GM23338 (cell line): ENCODE measurements around the gene ZFX. TPM values are rescaled to one million over a fixed set of nuclear protein-coding genes. Genes with fewer than 3 reads are reported as not detected.

Experiments
- ATAC-seq: fragments of 200-7000 bp; cut with Tn5 transposase; 3 replicates; pipeline ENCODE4 v1.9.1; 2020
- DNase-seq: peaks from one replicate; pipeline ENCODE4 v3.0.0-alpha.2; 2015; ENCODE audit warnings: low spot score
- H2AFZ ChIP-seq: fragments of 200-600 bp; sonication (generic); 2 replicates; pipeline ENCODE4 v1.8.0; 2016; ENCODE audit warnings: antibody characterized with exemption, mild to moderate bottlenecking, moderate library complexity
- H3F3A ChIP-seq: fragments of 200-600 bp; sonication (generic); replicated peaks from 2 replicates; pipeline ENCODE4 v1.8.0; 2017; ENCODE audit warnings: antibody characterized with exemption, mixed run types, low read depth
- H3K27ac ChIP-seq: fragments of 200-600 bp; sonication (generic); 2 replicates; pipeline ENCODE4 v1.6.1; 2016; ENCODE audit warnings: low read depth
- H3K27me3 ChIP-seq: fragments of 200-600 bp; sonication (generic); 2 replicates; pipeline ENCODE4 v1.8.0; 2016; ENCODE audit warnings: mild to moderate bottlenecking, mixed run types, moderate library complexity; ENCODE audit not compliant: insufficient read depth
- H3K36me3 ChIP-seq: fragments of 200-600 bp; sonication (generic); 2 replicates; pipeline ENCODE4 v1.8.0; 2016; ENCODE audit warnings: mild to moderate bottlenecking; ENCODE audit not compliant: insufficient read depth
- H3K4me1 ChIP-seq: fragments of 200-600 bp; sonication (generic); 2 replicates; pipeline ENCODE4 v1.8.0; 2016; ENCODE audit warnings: mild to moderate bottlenecking, moderate library complexity; ENCODE audit not compliant: insufficient read depth
- H3K4me2 ChIP-seq: fragments of 200-600 bp; sonication (generic); 2 replicates; pipeline ENCODE4 v1.7.1; 2017; ENCODE audit warnings: mixed run types
- H3K4me3 ChIP-seq: fragments of 200-600 bp; sonication (generic); 2 replicates; pipeline ENCODE4 v1.6.1; 2016; ENCODE audit warnings: mixed run types
- H3K79me2 ChIP-seq: fragments of 200-600 bp; sonication (generic); replicated peaks from 2 replicates; pipeline ENCODE4 v1.8.0; 2017; ENCODE audit warnings: mild to moderate bottlenecking; ENCODE audit not compliant: insufficient read depth
- H3K9me2 ChIP-seq: fragments of 200-600 bp; sonication (generic); 2 replicates; pipeline ENCODE4 v1.8.0; 2017; ENCODE audit not compliant: insufficient read depth
- H4K20me1 ChIP-seq: fragments of 200-600 bp; sonication (generic); replicated peaks from 2 replicates; pipeline ENCODE4 v1.8.0; 2017; ENCODE audit warnings: mild to moderate bottlenecking; ENCODE audit not compliant: insufficient read depth
- H3K27ac Mint-ChIP-seq: 2 replicates; pipeline ENCODE4 v1.8.0; 2020; ENCODE audit warnings: inconsistent platforms, mild to moderate bottlenecking, moderate library complexity, mixed read lengths
- H3K27me3 Mint-ChIP-seq: 3 replicates; pipeline ENCODE4 v1.8.0; 2022; ENCODE audit warnings: low read depth, mild to moderate bottlenecking, moderate library complexity, mixed read lengths, inconsistent platforms; ENCODE audit not compliant: insufficient read depth, poor library complexity
- H3K36me3 Mint-ChIP-seq: 3 replicates; pipeline ENCODE4 v1.8.0; 2021; ENCODE audit warnings: low read depth, mild to moderate bottlenecking, inconsistent platforms, moderate library complexity, mixed read lengths
- H3K4me1 Mint-ChIP-seq: 3 replicates; pipeline ENCODE4 v1.8.0; 2020; ENCODE audit warnings: mild to moderate bottlenecking, inconsistent platforms, mixed read lengths
- H3K4me3 Mint-ChIP-seq: 3 replicates; pipeline ENCODE4 v1.8.0; 2021; ENCODE audit warnings: moderate library complexity, mild to moderate bottlenecking, inconsistent platforms, mixed read lengths
- H3K9me3 Mint-ChIP-seq: 3 replicates; pipeline ENCODE4 v1.8.0; 2020; ENCODE audit warnings: moderate library complexity, mild to moderate bottlenecking, inconsistent platforms, mixed read lengths
- CREB1 ChIP-seq: fragments of 250-450 bp; sonication (Bioruptor Pico); IDR thresholded peaks from 2 replicates; pipeline ENCODE4 v1.5.0; 2020; ENCODE audit warnings: low read depth, mild to moderate bottlenecking, moderate library complexity
- ETS1 ChIP-seq: IDR thresholded peaks from 2 replicates; pipeline ENCODE4 v1.6.1; 2016; ENCODE audit warnings: antibody characterized with exemption
- NANOG ChIP-seq: IDR thresholded peaks from 2 replicates; pipeline ENCODE4 v1.6.1; 2016; ENCODE audit warnings: antibody characterized with exemption, borderline replicate concordance
- POLR2AphosphoS5 ChIP-seq: IDR thresholded peaks from 2 replicates; pipeline ENCODE4 v1.6.1; 2016; ENCODE audit warnings: antibody characterized with exemption, low read depth
- STAT1 ChIP-seq: IDR thresholded peaks from one replicate; pipeline ENCODE4 v1.6.1; 2016; ENCODE audit warnings: antibody characterized with exemption; ENCODE audit not compliant: unreplicated experiment
- ZNF114 ChIP-seq: fragments of 250-450 bp; sonication (Bioruptor Pico); IDR thresholded peaks from 2 replicates; pipeline ENCODE4 v1.5.0; 2020; ENCODE audit warnings: mild to moderate bottlenecking, moderate library complexity
- ZNF331 ChIP-seq: fragments of 250-450 bp; sonication (Bioruptor Pico); IDR thresholded peaks from 2 replicates; pipeline ENCODE4 v1.5.0; 2020; ENCODE audit warnings: low read depth, mild to moderate bottlenecking, moderate library complexity
- polyA plus RNA-seq: library from polyadenylated mRNA; unstranded; fragments of >200 nt; fragmentation: Nextera tagmentation; extraction: Ambion mirVana; gene quantifications from 2 replicates; pipeline ENCODE4 v1.2.1, GENCODE V29; 2016
- total RNA-seq: library from RNA; depleted of rRNA; stranded (reverse); fragments of >200 nt; shearing (Covaris generic); gene quantifications from 2 replicates; pipeline ENCODE4 v1.2.3, GENCODE V29; 2014
- TF ChIP-seq, protein P1 (sequence below): fragments of 250-450 bp; sonication (Bioruptor Pico); IDR thresholded peaks from 2 replicates; pipeline ENCODE4 v1.5.0; 2020; ENCODE audit warnings: mild to moderate bottlenecking, moderate library complexity
- TF ChIP-seq, protein P2 (sequence below), 2 experiments: fragments of 200-600 bp in 1 of 2; sonication (generic) in 1 of 2; conservative IDR thresholded peaks; 2 replicates each; pipeline versions ENCODE4 v1.5.1 to v1.6.1; 2016 to 2017; ENCODE audit warnings: antibody characterized with exemption in 2 of 2, low read depth in 2 of 2, mild to moderate bottlenecking in 2 of 2, moderate library complexity in 1 of 2
- TF ChIP-seq, protein P3 (sequence below): IDR thresholded peaks from one replicate; pipeline ENCODE4 v1.6.1; 2018; ENCODE audit warnings: antibody characterized with exemption; ENCODE audit not compliant: unreplicated experiment

Gene ZFX
- total and polyA plus RNA-seq, 2 experiments from 2014 or later = 11.0 to 15.4 TPM

DNA sequence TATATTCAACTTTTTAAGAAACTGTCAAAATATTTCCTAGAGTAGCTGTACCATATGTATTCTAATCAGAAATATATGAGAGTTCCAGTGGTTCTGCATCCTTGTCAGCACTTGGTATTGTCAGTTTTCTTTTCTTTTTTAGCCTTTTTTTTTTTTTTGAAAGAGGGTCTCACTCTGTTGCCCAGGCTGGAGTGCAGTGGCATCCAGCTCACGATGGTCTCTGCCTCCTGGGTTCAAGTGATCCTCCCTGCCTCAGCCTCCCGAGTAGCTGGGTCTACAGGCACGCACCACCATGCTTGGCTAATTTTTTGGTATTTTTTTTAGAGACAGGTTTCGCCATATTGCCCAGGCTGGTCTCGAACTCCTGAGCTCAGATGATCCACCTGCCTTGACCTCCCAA lies 79.1 kb downstream of the ZFX start:
- Histone ChIP-seq H3K27ac (no peak overlapping the region), H3K36me3 (no peaks in the 10 kb centered on the region), H3K4me1 (no peaks in the 10 kb centered on the region), H3K4me3 (no peak overlapping the region), H3K9me2 (no peaks in the 10 kb centered on the region), H2AFZ (no peak overlapping the region), H3K79me2 (no peaks in the 10 kb centered on the region), H3K4me2 (no peak overlapping the region), H4K20me1 (no peaks in the 10 kb centered on the region), H3F3A (no peaks in the 10 kb centered on the region), H3K27me3 (no peaks in the 10 kb centered on the region)
- Mint-ChIP-seq H3K9me3 (peaks cover 13% of the 10 kb centered on the region), H3K4me1 (no peaks in the 10 kb centered on the region), H3K4me3 (no peak overlapping the region), H3K27me3 (peaks cover 3% of the 10 kb centered on the region), H3K27ac (no peak overlapping the region), H3K36me3 (peaks cover 4% of the 10 kb centered on the region; the same call in 2 of the 3 replicates)
- no peak for DNase-seq
- ATAC-seq = no peak
- TF ChIP-seq NANOG = no peak
- TF ChIP-seq ZNF114 = no peak

- Mint-ChIP-seq H3K4me3 (no peak overlapping the region), H3K4me1 (no peaks in the 10 kb centered on the region), H3K27me3 (peaks cover 3% of the 10 kb centered on the region), H3K9me3 (peaks cover 13% of the 10 kb centered on the region), H3K27ac (no peak overlapping the region), H3K36me3 (peaks cover 4% of the 10 kb centered on the region; the same call in 2 of the 3 replicates)
- no peaks in the 10 kb centered on the region for H4K20me1 ChIP-seq
- no peak overlapping the region for H3K4me3 ChIP-seq
- H3K79me2 ChIP-seq = no peaks in the 10 kb centered on the region
- H3K27me3 ChIP-seq = no peaks in the 10 kb centered on the region
- no peaks in the 10 kb centered on the region for H3F3A ChIP-seq
- ATAC-seq (no peak), DNase-seq (no peak)
- H3K36me3 ChIP-seq = no peaks in the 10 kb centered on the region
- no peak overlapping the region for H3K4me2 ChIP-seq
- no peak overlapping the region for H2AFZ ChIP-seq
- H3K27ac ChIP-seq = no peak overlapping the region
- H3K9me2 ChIP-seq = no peaks in the 10 kb centered on the region
- H3K4me1 ChIP-seq = no peaks in the 10 kb centered on the region
- TF ChIP-seq ETS1 = no peak
- TF ChIP-seq, protein P1, sequence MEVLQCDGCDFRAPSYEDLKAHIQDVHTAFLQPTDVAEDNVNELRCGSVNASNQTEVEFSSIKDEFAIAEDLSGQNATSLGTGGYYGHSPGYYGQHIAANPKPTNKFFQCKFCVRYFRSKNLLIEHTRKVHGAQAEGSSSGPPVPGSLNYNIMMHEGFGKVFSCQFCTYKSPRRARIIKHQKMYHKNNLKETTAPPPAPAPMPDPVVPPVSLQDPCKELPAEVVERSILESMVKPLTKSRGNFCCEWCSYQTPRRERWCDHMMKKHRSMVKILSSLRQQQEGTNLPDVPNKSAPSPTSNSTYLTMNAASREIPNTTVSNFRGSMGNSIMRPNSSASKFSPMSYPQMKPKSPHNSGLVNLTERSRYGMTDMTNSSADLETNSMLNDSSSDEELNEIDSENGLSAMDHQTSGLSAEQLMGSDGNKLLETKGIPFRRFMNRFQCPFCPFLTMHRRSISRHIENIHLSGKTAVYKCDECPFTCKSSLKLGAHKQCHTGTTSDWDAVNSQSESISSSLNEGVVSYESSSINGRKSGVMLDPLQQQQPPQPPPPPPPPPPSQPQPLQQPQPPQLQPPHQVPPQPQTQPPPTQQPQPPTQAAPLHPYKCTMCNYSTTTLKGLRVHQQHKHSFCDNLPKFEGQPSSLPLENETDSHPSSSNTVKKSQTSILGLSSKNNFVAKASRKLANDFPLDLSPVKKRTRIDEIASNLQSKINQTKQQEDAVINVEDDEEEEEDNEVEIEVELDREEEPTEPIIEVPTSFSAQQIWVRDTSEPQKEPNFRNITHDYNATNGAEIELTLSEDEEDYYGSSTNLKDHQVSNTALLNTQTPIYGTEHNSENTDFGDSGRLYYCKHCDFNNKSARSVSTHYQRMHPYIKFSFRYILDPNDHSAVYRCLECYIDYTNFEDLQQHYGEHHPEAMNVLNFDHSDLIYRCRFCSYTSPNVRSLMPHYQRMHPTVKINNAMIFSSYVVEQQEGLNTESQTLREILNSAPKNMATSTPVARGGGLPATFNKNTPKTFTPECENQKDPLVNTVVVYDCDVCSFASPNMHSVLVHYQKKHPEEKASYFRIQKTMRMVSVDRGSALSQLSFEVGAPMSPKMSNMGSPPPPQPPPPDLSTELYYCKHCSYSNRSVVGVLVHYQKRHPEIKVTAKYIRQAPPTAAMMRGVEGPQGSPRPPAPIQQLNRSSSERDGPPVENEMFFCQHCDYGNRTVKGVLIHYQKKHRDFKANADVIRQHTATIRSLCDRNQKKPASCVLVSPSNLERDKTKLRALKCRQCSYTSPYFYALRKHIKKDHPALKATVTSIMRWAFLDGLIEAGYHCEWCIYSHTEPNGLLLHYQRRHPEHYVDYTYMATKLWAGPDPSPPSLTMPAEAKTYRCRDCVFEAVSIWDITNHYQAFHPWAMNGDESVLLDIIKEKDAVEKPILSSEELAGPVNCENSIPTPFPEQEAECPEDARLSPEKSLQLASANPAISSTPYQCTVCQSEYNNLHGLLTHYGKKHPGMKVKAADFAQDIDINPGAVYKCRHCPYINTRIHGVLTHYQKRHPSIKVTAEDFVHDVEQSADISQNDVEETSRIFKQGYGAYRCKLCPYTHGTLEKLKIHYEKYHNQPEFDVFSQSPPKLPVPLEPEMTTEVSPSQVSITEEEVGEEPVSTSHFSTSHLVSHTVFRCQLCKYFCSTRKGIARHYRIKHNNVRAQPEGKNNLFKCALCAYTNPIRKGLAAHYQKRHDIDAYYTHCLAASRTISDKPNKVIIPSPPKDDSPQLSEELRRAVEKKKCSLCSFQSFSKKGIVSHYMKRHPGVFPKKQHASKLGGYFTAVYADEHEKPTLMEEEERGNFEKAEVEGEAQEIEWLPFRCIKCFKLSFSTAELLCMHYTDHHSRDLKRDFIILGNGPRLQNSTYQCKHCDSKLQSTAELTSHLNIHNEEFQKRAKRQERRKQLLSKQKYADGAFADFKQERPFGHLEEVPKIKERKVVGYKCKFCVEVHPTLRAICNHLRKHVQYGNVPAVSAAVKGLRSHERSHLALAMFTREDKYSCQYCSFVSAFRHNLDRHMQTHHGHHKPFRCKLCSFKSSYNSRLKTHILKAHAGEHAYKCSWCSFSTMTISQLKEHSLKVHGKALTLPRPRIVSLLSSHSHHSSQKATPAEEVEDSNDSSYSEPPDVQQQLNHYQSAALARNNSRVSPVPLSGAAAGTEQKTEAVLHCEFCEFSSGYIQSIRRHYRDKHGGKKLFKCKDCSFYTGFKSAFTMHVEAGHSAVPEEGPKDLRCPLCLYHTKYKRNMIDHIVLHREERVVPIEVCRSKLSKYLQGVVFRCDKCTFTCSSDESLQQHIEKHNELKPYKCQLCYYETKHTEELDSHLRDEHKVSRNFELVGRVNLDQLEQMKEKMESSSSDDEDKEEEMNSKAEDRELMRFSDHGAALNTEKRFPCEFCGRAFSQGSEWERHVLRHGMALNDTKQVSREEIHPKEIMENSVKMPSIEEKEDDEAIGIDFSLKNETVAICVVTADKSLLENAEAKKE (CRISPR knock-in tag) = no peak
- TF ChIP-seq, protein P2, sequence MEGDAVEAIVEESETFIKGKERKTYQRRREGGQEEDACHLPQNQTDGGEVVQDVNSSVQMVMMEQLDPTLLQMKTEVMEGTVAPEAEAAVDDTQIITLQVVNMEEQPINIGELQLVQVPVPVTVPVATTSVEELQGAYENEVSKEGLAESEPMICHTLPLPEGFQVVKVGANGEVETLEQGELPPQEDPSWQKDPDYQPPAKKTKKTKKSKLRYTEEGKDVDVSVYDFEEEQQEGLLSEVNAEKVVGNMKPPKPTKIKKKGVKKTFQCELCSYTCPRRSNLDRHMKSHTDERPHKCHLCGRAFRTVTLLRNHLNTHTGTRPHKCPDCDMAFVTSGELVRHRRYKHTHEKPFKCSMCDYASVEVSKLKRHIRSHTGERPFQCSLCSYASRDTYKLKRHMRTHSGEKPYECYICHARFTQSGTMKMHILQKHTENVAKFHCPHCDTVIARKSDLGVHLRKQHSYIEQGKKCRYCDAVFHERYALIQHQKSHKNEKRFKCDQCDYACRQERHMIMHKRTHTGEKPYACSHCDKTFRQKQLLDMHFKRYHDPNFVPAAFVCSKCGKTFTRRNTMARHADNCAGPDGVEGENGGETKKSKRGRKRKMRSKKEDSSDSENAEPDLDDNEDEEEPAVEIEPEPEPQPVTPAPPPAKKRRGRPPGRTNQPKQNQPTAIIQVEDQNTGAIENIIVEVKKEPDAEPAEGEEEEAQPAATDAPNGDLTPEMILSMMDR (conservative IDR thresholded peaks at IDR 0.05; ENCODE audit: low read depth in 2 of 2) = no peak
- TF ChIP-seq ZNF331 (CRISPR knock-in tag) = no peak
- no peak for TF ChIP-seq ZNF114
- TF ChIP-seq CREB1 (CRISPR knock-in tag) = no peak
- TF ChIP-seq NANOG = no peak
- TF ChIP-seq POLR2AphosphoS5 = no peak
- no peak for TF ChIP-seq STAT1
- TF ChIP-seq, protein P3, sequence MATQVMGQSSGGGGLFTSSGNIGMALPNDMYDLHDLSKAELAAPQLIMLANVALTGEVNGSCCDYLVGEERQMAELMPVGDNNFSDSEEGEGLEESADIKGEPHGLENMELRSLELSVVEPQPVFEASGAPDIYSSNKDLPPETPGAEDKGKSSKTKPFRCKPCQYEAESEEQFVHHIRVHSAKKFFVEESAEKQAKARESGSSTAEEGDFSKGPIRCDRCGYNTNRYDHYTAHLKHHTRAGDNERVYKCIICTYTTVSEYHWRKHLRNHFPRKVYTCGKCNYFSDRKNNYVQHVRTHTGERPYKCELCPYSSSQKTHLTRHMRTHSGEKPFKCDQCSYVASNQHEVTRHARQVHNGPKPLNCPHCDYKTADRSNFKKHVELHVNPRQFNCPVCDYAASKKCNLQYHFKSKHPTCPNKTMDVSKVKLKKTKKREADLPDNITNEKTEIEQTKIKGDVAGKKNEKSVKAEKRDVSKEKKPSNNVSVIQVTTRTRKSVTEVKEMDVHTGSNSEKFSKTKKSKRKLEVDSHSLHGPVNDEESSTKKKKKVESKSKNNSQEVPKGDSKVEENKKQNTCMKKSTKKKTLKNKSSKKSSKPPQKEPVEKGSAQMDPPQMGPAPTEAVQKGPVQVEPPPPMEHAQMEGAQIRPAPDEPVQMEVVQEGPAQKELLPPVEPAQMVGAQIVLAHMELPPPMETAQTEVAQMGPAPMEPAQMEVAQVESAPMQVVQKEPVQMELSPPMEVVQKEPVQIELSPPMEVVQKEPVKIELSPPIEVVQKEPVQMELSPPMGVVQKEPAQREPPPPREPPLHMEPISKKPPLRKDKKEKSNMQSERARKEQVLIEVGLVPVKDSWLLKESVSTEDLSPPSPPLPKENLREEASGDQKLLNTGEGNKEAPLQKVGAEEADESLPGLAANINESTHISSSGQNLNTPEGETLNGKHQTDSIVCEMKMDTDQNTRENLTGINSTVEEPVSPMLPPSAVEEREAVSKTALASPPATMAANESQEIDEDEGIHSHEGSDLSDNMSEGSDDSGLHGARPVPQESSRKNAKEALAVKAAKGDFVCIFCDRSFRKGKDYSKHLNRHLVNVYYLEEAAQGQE = no peak
Measured at GRCh38 chrX:24229400-24229879, 79.9 kb downstream of the ZFX start.
